ENCODE results near the gene IGFBP6.

DNA sequence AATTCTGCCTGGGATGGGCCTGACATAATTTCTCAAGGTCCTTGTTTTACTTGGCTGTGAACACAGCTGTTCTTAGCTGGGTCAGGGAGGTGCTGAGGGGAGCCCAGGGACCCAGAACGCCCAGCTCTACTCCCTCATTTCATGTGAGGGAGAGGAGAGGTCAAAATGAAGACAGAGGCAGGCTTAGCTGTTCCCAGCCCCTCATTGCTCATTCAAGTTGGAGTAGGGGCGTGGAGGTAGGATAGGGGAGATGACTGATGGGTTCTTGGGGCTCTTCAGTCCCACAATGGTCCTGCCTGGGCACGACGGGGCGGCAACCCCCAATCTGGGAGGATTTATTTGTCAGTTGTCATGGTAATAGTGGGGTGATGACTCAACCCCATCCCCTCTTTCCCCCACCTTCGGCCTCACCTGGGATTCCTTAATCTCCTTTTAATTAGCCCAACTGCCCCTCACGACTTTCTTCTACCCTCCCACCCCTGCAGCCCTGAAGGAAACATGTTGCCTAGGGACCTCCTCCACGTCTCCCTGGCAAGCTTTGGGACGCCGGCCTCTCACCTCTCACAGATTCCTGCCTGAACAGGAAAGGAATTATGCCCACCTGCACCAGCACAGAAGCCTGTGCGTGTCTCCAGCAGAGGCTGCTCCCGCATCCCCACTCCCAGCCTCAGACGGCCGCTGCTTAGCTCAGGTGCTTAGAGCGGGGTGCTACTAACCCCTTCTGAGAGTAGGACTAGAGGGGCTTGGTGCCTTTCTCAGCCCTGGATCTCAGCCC, 28.5 kb upstream of the IGFBP6 start:
- TF ChIP-seq ZSCAN23 (tag by site-specific recombination; IDR thresholded peaks at IDR 0.05) (no peak), ZBTB1 (tag by site-specific recombination; IDR thresholded peaks at IDR 0.05) (no peak), ZNF10 (tag by site-specific recombination; IDR thresholded peaks at IDR 0.05) (no peak), ZBTB17 (tag by site-specific recombination; IDR thresholded peaks at IDR 0.05) (no peak), ZNF555 (tag by site-specific recombination; conservative IDR thresholded peaks at IDR 0.05) (no peak), ZNF175 (tag by site-specific recombination; IDR thresholded peaks at IDR 0.05) (no peak), ZBTB8A (tag by site-specific recombination; IDR thresholded peaks at IDR 0.05) (no peak), BCL11A (tag by site-specific recombination; IDR thresholded peaks at IDR 0.05; ENCODE audit: low read depth) (no peak)
- TF ChIP-seq, protein P1, sequence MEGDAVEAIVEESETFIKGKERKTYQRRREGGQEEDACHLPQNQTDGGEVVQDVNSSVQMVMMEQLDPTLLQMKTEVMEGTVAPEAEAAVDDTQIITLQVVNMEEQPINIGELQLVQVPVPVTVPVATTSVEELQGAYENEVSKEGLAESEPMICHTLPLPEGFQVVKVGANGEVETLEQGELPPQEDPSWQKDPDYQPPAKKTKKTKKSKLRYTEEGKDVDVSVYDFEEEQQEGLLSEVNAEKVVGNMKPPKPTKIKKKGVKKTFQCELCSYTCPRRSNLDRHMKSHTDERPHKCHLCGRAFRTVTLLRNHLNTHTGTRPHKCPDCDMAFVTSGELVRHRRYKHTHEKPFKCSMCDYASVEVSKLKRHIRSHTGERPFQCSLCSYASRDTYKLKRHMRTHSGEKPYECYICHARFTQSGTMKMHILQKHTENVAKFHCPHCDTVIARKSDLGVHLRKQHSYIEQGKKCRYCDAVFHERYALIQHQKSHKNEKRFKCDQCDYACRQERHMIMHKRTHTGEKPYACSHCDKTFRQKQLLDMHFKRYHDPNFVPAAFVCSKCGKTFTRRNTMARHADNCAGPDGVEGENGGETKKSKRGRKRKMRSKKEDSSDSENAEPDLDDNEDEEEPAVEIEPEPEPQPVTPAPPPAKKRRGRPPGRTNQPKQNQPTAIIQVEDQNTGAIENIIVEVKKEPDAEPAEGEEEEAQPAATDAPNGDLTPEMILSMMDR (tag by site-specific recombination; IDR thresholded peaks at IDR 0.05), result no peak
- TF ChIP-seq, protein P2, sequence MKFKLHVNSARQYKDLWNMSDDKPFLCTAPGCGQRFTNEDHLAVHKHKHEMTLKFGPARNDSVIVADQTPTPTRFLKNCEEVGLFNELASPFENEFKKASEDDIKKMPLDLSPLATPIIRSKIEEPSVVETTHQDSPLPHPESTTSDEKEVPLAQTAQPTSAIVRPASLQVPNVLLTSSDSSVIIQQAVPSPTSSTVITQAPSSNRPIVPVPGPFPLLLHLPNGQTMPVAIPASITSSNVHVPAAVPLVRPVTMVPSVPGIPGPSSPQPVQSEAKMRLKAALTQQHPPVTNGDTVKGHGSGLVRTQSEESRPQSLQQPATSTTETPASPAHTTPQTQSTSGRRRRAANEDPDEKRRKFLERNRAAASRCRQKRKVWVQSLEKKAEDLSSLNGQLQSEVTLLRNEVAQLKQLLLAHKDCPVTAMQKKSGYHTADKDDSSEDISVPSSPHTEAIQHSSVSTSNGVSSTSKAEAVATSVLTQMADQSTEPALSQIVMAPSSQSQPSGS (tag by site-specific recombination; IDR thresholded peaks at IDR 0.05; ENCODE audit: low read depth), result no peak
- TF ChIP-seq, protein P3, sequence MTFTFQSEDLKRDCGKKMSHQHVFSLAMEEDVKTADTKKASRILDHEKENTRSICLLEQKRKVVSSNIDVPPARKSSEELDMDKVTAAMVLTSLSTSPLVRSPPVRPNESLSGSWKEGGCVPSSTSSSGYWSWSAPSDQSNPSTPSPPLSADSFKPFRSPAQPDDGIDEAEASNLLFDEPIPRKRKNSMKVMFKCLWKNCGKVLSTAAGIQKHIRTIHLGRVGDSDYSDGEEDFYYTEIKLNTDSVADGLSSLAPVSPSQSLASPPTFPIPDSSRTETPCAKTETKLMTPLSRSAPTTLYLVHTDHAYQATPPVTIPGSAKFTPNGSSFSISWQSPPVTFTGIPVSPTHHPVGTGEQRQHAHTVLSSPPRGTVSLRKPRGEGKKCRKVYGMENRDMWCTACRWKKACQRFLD (tag by site-specific recombination; IDR thresholded peaks at IDR 0.05), result no peak

Measured in HEK293 (cell line).